GM10266 (cell line): ENCODE data around the gene GRM8.

Experiments
- DNase-seq: peaks from one replicate; pipeline ENCODE4 v3.0.0; 2012; ENCODE audit errors: extremely low spot score
- CTCF ChIP-seq: IDR thresholded peaks from 2 replicates; pipeline ENCODE4 v1.5.1; 2012; ENCODE audit warnings: mild to moderate bottlenecking, low read depth; ENCODE audit not compliant: control insufficient read depth, insufficient read depth; ENCODE audit errors: missing control alignments

The GRM8 gene

GRCh38 chr7:126657599-126658358, 595.0 kb downstream of the GRM8 start:
- DNase-seq, result peak; percentile 55
- no peak for TF ChIP-seq CTCF

DNA sequence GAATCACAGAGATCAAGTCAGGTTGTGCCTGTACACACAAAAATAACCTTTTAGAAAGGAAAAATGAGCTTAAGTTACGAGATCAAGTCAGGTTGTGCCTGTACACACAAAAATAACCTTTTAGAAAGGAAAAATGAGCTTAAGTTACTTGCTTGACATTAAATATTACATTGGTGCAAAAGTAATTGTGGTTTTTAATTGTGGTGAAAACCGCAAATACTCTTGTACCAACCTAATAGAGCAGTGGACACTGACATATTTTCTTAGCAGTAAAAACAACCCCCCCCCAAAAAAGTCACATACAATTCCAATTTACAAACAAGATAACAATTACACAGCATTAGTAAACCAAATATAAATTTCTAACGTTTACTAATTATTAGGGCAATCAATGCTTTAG, 595.6 kb downstream of the GRM8 start:
- no peak for TF ChIP-seq CTCF
- DNase-seq, result no peak

GRCh38 chr7:126656165-126656564, 596.6 kb downstream of the GRM8 start:
- no peak for TF ChIP-seq CTCF

GRCh38 chr7:126637538-126637937, 615.2 kb downstream of the GRM8 start:
- no peak for DNase-seq
- TF ChIP-seq CTCF, result no peak

More at GRCh38 chr7:126656165-126656564, 596.6 kb downstream of the GRM8 start:
- DNase-seq, result no peak

DNA sequence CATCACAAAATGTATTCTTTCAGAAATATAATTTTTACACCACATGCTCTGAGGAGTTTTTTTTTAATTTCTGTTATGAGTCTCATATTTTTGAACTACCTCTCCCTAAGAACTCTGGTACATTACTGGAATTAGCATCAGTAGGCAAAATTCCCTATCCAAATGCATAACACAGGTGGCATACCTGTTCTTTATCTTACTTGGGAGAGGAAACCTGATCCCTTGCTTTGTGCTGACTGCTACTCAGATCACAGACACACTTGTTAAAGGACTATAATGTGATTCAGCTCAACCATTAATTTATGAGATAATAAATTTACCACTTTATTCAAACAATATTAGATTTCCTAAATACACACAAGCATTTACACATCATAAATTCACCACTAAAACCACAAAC, 617.2 kb downstream of the GRM8 start:
- no peak for TF ChIP-seq CTCF
- DNase-seq, result no peak

DNA sequence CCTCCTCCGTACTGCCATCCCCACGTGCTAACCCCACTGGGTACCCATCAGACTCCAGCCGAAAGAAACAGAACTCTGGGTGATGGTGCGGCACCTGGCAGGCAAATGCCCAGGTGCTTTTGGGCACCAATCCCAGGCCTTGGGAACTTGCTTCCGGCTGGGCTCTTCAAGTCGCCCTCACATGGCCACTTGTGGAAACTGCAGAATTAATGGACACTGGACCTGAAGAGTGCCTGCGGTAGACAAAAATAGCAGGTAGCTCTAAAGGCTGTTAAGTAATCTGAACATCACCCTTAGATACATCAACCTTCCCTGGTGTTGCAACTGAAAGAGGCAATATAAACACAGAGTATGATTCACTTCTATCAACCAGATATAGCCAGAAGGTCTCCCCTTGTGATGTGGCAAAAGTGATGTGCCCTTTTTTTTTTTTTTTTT, 644.4 kb downstream of the GRM8 start:
- DNase-seq, result peak; percentile 14
- TF ChIP-seq CTCF, result peak; percentile 44

- TF ChIP-seq CTCF, result no peak
- DNase-seq, result no peak
Measured at GRCh38 chr7:126606331-126606730, 646.4 kb downstream of the GRM8 start.
